ENCODE measurements around the gene ZNF555. TPM values are rescaled to one million over a fixed set of nuclear protein-coding genes. Genes with fewer than 3 reads are reported as not detected.

ZNF555 gene
- total and polyA plus RNA-seq, 4 experiments from 2014 or later: 2.2 to 11.5 (median 8.1) TPM

DNA sequence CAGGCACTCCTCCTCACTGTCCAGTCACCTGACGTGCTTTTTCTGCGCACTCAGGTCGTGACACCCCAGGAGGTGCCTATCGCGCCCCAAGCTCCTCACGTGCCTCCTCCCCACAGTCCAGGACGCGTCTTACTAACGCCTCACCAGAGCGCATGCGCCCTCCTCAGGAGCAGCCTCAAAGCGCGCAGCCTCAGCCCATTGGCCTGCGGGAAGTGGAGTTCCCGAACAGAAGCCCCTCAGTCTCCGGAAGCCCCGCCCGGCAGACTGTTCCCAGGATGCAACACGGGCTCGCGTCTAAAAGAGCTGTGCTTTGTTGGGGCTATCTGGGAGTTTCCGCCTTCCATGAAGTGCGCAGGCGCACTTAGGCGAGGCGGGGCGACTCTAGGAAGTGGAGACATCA, 17.6 kb downstream of the ZNF555 start:
- Mint-ChIP-seq H3K9me3 (peaks cover 3 to 31% (median 12%) of the 10 kb centered on the region in 8 donors), H3K27me3 (no peaks in the 10 kb centered on the region), H3K27ac (peak overlapping the region in 1 of 7 donors; percentile 30), H3K4me3 (no peak overlapping the region), H3K36me3 (peaks cover 11 to 15% of the 10 kb centered on the region in 2 donors), H3K4me1 (peaks cover 14 to 32% (median 21%) of the 10 kb centered on the region in 4 donors)
- H3K27me3 ChIP-seq (ENCODE audit: insufficient read depth, low read length): no peaks in the 10 kb centered on the region
- ChIA-PET POLR2A (ENCODE audit: partially characterized antibody) (no interaction called here), CTCF (ENCODE audit: partially characterized antibody) (no interaction called here)
- no peak overlapping the region for H3K27ac ChIP-seq (ENCODE audit: low read depth, low read length)
- peaks cover 0 to 7% of the 10 kb centered on the region in 2 donors for H3K9me3 ChIP-seq (ENCODE audit: control insufficient read depth in 1 of 2, low read length in 2 of 2)
- DNase-seq: no peak
- intact Hi-C loops (cut with micrococcal nuclease): no loop called here
- H3K4me3 ChIP-seq (ENCODE audit: low read length in 2 of 2): no peak overlapping the region
- H3K36me3 ChIP-seq (ENCODE audit: insufficient read depth, low read length): no peaks in the 10 kb centered on the region
- peaks cover 26% of the 10 kb centered on the region for H3K4me1 ChIP-seq (ENCODE audit: insufficient read depth, low read length)

DNA sequence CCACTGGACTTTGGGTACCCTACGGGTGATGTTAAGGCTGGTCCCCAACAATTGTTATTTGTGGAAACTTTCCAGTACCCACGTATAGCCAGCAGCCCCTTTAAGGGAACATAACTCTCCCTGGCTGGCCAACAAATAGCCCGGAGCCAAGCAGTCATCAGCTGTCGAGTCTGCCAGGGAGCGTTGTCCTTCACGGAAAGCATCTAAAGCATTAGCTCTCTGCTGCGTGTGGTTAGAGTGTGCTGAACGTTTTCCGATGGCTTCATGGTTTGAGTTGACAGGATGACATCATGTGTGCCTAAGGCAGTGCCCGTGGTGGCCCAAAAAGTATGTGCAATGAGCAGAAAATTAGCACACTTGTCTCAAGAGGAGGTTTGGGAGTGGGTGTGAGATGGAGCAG, 22.5 kb downstream of the ZNF555 start:
- Histone ChIP-seq H3K4me1 (ENCODE audit: insufficient read depth, low read length) (no peaks in the 10 kb centered on the region), H3K9me3 (ENCODE audit: control insufficient read depth in 1 of 2, low read length in 2 of 2) (no peaks in the 10 kb centered on the region), H3K36me3 (ENCODE audit: insufficient read depth, low read length) (no peaks in the 10 kb centered on the region), H3K4me3 (ENCODE audit: low read length in 2 of 2) (no peak overlapping the region), H3K27ac (ENCODE audit: low read depth, low read length) (no peak overlapping the region), H3K27me3 (ENCODE audit: insufficient read depth, low read length) (no peaks in the 10 kb centered on the region)
- ChIA-PET POLR2A (ENCODE audit: partially characterized antibody) (no interaction called here), CTCF (ENCODE audit: partially characterized antibody) (no interaction called here)
- H3K4me1 Mint-ChIP-seq: peaks cover 0 to 4% (median under 1%) of the 10 kb centered on the region in 4 donors
- intact Hi-C loops (cut with micrococcal nuclease): no loop called here
- H3K36me3 Mint-ChIP-seq: no peaks in the 10 kb centered on the region
- no peak overlapping the region for H3K4me3 Mint-ChIP-seq
- no peak overlapping the region for H3K27ac Mint-ChIP-seq
- peaks cover 6% of the 10 kb centered on the region in 2 donors for H3K27me3 Mint-ChIP-seq
- no peak for DNase-seq
- H3K9me3 Mint-ChIP-seq: peaks cover 0 to 5% (median 0%) of the 10 kb centered on the region in 8 donors

DNA sequence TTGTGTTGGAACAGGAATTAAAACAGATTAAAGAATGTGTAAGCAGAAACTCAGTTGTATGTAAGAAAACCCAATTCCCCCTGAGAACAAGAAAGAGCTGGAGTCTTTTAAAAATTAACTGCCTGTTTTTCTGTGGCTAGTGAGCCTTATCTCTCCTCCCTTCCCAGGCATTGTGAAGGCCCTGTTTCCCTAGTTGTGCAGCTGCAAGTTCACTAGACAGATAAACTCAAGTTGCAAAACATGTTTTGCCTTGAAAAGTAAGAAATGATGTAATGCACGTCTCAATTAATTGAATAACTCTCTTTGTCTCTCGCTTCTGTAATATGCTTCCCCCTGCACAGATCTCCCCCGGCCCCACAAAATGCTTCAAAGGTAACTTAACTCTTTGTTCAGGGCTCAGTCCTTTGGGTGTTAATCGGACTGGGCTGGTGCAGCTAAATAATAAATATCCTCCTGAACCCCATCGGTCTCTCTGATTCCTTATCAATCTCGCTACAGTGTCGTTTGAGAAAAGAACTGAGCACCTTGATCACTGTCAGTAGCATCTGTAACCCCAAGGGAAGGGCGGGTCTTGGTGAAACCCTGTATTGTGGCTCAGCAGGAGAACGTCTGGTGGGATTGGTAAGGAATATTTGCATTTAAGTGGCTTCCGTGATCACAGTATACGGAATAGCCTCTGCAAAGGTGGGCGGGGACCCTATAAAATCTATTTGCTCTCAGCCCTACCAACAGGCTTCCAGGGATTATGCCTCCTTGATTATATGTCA, 24.2 kb downstream of the ZNF555 start:
- Histone ChIP-seq H3K9me3 (ENCODE audit: control insufficient read depth in 1 of 2, low read length in 2 of 2) (no peaks in the 10 kb centered on the region), H3K27me3 (ENCODE audit: insufficient read depth, low read length) (no peaks in the 10 kb centered on the region), H3K27ac (ENCODE audit: low read depth, low read length) (no peak overlapping the region), H3K4me3 (ENCODE audit: low read length in 2 of 2) (no peak overlapping the region), H3K36me3 (ENCODE audit: insufficient read depth, low read length) (no peaks in the 10 kb centered on the region), H3K4me1 (ENCODE audit: insufficient read depth, low read length) (no peaks in the 10 kb centered on the region)
- no peak for DNase-seq
- H3K36me3 Mint-ChIP-seq: no peaks in the 10 kb centered on the region
- intact Hi-C loops (cut with micrococcal nuclease): no loop called here
- peaks cover 6% of the 10 kb centered on the region in 2 donors for H3K27me3 Mint-ChIP-seq
- ChIA-PET CTCF (ENCODE audit: partially characterized antibody) (interaction anchor here (1.8 kb wide), 1 partner anchor 25 kb away, joined by 4 read pairs; the partner anchor contains the start of gene ZNF555), POLR2A (ENCODE audit: partially characterized antibody) (no interaction called here)
- H3K4me1 Mint-ChIP-seq: peaks cover 0 to 2% (median 0%) of the 10 kb centered on the region in 4 donors
- no peak overlapping the region for H3K4me3 Mint-ChIP-seq
- no peaks in the 10 kb centered on the region for H3K9me3 Mint-ChIP-seq
- no peak overlapping the region for H3K27ac Mint-ChIP-seq

DNA sequence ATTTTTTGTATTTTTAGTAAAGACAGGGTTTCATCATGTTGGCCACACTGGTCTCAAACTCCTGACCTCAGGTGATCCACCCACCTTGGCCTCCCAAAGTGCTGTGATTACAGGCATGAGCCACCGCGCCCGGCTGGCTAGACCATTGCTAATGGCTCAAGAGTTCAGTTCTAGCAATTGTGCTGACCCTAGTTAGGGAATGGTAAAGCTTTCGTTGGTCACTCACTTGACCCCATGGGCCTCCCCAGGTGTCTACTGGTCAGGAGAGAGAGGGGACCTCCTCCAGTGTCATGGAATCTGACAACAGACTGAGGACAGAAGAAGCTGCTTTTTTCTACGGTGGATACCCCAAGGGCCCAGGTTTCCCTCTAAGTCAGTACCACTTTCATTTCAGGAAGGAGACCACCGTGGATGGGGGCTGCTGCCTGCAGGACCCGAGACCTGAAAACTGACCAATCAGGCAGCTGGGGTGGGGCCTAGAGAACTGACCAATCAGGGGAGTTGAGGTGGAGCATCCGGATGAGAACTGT, 25.3 kb downstream of the ZNF555 start:
- Histone ChIP-seq H3K9me3 (ENCODE audit: control insufficient read depth in 1 of 2, low read length in 2 of 2) (no peaks in the 10 kb centered on the region), H3K36me3 (ENCODE audit: insufficient read depth, low read length) (no peaks in the 10 kb centered on the region), H3K4me3 (ENCODE audit: low read length in 2 of 2) (no peak overlapping the region), H3K27ac (ENCODE audit: low read depth, low read length) (no peak overlapping the region), H3K27me3 (ENCODE audit: insufficient read depth, low read length) (no peaks in the 10 kb centered on the region), H3K4me1 (ENCODE audit: insufficient read depth, low read length) (no peaks in the 10 kb centered on the region)
- Mint-ChIP-seq H3K27ac (no peak overlapping the region), H3K27me3 (peaks cover 6% of the 10 kb centered on the region in 2 donors), H3K9me3 (peaks cover 0 to 2% (median 0%) of the 10 kb centered on the region in 8 donors), H3K4me1 (peaks cover 0 to 2% (median 1%) of the 10 kb centered on the region in 4 donors), H3K36me3 (no peaks in the 10 kb centered on the region), H3K4me3 (no peak overlapping the region)
- POLR2A ChIA-PET (ENCODE audit: partially characterized antibody): no interaction called here
- DNase-seq: no peak
- intact Hi-C loops (cut with micrococcal nuclease): no loop called here
- CTCF ChIA-PET (ENCODE audit: partially characterized antibody): interaction anchor here (0.6 to 1.8 kb wide), 4 partner anchors 26 to 1028 kb away, joined by 3 to 4 read pairs (median 4); partner anchors contain the start of gene ZNF555

DNA sequence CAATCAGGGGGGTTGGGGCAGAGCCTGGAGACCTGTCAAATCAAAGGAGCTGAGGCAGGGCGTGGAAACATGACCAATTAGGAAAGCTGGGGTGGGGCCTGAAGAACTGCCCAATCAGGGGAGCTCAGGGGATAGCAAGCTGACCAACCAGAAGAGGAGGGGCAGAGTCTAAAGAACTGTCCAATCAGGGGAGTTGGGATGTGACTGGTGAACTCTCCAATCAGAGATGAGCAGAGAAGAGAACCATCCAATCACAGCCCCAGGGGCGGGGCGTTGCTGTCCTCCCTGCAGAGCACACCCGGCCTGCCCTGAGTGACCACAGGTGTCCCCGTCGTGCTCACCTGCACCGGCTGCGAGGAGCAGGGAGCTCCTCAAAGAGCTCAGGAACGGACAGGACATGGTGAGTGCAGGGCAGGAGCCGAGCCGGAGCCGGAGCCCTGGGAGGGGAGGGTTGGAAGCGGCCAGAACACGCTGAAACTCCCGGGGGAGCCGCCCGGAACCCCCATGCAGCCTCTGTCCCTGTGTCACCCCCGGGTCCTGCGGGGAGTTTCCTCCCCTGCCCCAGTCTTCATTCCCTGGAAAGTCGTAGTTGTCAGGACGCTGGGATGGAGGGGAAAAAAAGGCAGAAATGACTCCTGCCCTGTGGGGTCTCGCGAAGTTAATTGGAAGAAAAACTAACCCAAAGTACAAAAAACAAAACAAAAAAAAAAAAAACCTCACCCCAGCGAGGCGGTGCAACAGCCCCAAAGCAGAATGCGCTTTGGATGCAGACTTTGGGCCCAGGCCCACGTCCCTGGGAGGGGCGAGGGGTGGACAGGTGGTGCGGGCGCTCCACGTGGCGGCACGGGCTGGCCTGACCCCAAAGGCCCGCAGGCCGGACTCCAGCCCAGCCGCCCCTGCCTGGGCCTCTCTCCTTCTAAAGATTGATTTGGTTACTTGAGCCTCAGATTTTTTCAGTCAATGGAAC, 26.0 kb downstream of the ZNF555 start, which contains the start of gene ZNF556:
Gene ZNF556, plus strand, starts transcription at position 311 of the 967 bp plus-strand sequence. Its CDS starts 87 bp downstream, at position 398.
- Histone ChIP-seq H3K27ac (ENCODE audit: low read depth, low read length) (no peak within 1 kb of the TSS), H3K4me3 (ENCODE audit: low read length in 2 of 2) (no peak within 1 kb of the TSS), H3K4me1 (ENCODE audit: insufficient read depth, low read length) (no peaks in the 10 kb centered on the region), H3K27me3 (ENCODE audit: insufficient read depth, low read length) (no peaks in the 10 kb centered on the region), H3K9me3 (ENCODE audit: control insufficient read depth in 1 of 2, low read length in 2 of 2) (no peaks in the 10 kb centered on the region), H3K36me3 (ENCODE audit: insufficient read depth, low read length) (no peaks in the 10 kb centered on the region)
- intact Hi-C loops (cut with micrococcal nuclease): no loop called here
- Mint-ChIP-seq H3K36me3 (no peaks in the 10 kb centered on the region), H3K4me3 (no peak within 1 kb of the TSS), H3K27me3 (peaks cover 6% of the 10 kb centered on the region in 2 donors), H3K4me1 (peaks cover 0 to 4% (median 2%) of the 10 kb centered on the region in 4 donors), H3K27ac (no peak within 1 kb of the TSS), H3K9me3 (peaks cover 0 to 2% (median 0%) of the 10 kb centered on the region in 8 donors)
- POLR2A ChIA-PET (ENCODE audit: partially characterized antibody): no interaction called here
- DNase-seq: no peak
- CTCF ChIA-PET (ENCODE audit: partially characterized antibody): interaction anchor here (0.6 to 1.0 kb wide), 3 partner anchors 48 to 1029 kb away, joined by 3 to 4 read pairs (median 3); no protein-coding TSS in a partner anchor

DNA sequence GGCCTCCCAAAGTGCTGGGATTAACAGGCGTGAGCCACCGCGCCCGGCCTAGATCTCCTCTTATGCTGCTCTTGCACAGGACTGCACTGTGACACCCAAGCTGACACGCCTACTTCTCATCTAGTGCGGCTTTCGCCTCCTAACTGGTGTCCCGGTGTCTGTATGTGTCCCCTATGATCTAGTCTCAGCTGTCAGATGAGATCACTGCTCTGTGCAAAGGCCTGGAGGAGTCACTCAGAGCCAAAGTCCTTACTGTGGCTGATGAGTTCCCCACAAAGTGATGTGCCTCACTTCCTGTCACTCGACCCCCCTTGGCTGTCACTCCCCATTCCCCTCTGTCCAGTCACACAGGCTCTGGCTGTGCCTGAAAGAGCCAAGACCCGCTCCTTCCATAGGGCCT, 28.3 kb downstream of the ZNF555 start:
- Mint-ChIP-seq H3K27me3 (peaks cover 6% of the 10 kb centered on the region in 2 donors), H3K9me3 (peaks cover 0 to 2% (median 0%) of the 10 kb centered on the region in 8 donors), H3K27ac (peak overlapping the region in 2 of 7 donors; percentile 17 to 68), H3K36me3 (no peaks in the 10 kb centered on the region), H3K4me1 (peaks cover 0 to 4% (median under 1%) of the 10 kb centered on the region in 4 donors), H3K4me3 (no peak overlapping the region)
- H3K27ac ChIP-seq (ENCODE audit: low read depth, low read length): no peak overlapping the region
- intact Hi-C loops (cut with micrococcal nuclease): no loop called here
- POLR2A ChIA-PET (ENCODE audit: partially characterized antibody): no interaction called here
- no peaks in the 10 kb centered on the region for H3K27me3 ChIP-seq (ENCODE audit: insufficient read depth, low read length)
- CTCF ChIA-PET (ENCODE audit: partially characterized antibody): interaction anchor here (1.5 to 1.7 kb wide), 2 partner anchors 51 to 221 kb away, joined by 4 read pairs; no protein-coding TSS in a partner anchor
- no peak for DNase-seq
- no peaks in the 10 kb centered on the region for H3K36me3 ChIP-seq (ENCODE audit: insufficient read depth, low read length)
- no peak overlapping the region for H3K4me3 ChIP-seq (ENCODE audit: low read length in 2 of 2)
- H3K4me1 ChIP-seq (ENCODE audit: insufficient read depth, low read length): no peaks in the 10 kb centered on the region
- H3K9me3 ChIP-seq (ENCODE audit: control insufficient read depth in 1 of 2, low read length in 2 of 2): no peaks in the 10 kb centered on the region

Data from CD4-positive, alpha-beta memory T cell (primary cell).